NOMO-1 treated with DMSO at 0.1 percent for 48 hours (cell line): ENCODE results near the gene PAPSS2.

Experiments used
- DNase-seq: peaks from one replicate; lab custom pipeline; 2025; ENCODE audit not compliant: unreplicated experiment; lab: John Stamatoyannopoulos, UW

Gene PAPSS2

DNA sequence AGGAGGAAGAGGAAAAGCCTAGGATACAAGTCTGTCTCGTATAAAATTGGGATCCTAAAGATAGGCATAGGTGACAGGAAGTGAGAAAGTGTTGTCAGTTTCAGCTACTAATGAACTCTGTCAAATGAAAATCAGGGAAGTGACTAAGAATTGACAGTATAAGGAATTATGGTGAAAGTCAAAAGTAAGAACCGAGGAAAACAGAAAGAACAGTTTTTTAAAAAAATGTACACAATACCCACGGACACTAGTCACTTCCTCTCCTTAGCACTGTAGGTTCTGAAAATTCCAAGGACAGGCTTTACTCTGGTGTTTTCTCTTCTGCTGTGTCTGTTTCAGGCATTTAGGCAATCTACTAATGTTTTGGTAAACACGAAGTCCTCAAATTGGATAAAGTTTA, 116.1 kb downstream of the PAPSS2 start:
- peak; percentile 43 for DNase-seq

DNA sequence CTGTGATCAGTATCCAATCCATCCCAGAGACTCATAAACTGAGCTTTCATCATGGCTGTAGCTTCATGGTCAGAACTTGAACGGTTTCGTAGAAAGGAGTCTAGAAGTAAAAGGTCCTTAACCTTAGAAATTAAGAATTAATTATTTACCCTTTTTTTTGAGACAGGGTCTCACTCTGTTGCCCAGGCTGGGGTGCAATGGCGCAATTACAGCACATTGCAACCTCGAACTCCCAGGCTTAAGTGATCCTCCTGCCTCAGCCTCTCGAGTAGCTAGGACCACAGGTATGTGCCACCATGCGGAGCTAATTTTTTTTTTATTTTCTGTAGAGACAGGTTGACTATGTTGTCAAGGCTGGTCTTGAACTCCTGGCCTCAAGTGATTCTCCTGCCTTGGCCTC, 116.7 kb downstream of the PAPSS2 start:
- no peak for DNase-seq

DNA sequence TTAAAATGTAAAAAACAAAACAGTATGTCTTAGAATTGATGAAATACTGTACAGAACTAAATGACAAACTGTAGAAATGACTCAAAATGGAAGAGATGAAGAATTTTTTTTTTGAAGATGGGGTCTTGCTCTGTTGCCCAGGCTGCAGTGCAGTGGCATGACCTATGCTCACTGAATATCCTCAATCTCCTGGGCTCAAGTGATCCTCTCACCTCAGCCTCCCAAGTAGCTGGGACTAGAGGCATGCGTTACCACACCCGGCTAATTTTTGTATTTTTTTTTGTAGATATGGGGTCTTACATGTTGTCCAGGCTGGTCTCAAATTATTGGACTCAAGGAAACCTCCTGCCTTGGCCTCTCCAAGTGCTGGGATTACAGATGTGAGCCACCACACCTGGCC, 121.9 kb downstream of the PAPSS2 start:
- DNase-seq, result no peak

DNA sequence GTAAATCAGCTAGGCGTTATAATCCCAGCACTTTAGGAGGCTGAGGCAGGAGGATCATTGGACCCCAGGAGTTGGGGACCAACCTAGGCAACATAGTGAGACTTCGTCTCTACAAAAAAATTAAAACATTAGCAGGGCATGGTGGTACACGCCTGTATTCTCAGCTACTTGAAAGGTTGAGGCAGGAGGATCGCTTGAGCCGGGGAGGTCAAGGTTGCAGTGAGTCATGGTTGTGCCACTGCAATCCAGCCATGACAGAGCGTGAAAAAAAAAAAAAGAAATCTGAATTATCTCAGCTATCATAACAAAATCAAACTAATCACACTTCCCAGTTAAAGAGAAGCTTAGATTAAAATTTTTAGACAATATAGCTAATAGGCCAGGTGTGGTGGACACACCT, 123.0 kb downstream of the PAPSS2 start:
- no peak for DNase-seq

DNA sequence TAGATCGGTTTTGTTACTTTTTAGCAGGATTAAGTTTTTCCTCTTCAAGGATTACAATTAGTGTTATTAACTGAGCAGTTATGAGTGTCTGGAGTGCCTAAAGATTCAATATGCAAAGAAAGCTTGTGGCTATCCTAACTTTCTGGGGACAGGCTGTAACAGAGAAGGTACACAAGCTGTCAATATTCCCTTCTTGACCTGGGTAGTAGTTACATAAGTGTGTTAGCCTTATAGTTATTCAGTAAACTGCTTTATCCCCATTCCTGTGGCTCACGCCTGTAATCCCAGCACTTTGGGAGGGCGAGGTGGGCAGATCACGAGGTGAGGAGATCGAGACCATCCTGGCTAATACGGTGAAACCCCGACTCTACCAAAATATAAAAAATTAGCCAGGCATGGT, 126.7 kb downstream of the PAPSS2 start:
- DNase-seq, result no peak

DNA sequence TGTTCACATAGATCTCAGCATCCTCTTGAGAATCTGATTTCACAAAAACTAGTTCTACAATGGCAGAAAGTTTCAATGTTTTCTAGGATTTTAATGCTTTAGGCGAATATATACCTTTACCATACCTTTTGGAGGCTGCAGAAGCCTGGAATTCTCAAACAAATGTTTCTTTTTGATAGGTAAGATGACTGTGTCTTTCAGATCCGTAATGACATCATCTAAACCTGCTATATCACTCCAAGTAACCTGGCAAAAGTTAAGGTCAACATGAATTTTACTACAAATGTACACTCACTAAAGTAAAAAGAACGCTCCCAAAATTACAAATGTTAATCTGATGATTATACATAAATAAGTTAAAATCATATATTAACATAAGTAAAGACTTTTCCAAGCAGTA, 130.5 kb downstream of the PAPSS2 start:
- no peak for DNase-seq

DNA sequence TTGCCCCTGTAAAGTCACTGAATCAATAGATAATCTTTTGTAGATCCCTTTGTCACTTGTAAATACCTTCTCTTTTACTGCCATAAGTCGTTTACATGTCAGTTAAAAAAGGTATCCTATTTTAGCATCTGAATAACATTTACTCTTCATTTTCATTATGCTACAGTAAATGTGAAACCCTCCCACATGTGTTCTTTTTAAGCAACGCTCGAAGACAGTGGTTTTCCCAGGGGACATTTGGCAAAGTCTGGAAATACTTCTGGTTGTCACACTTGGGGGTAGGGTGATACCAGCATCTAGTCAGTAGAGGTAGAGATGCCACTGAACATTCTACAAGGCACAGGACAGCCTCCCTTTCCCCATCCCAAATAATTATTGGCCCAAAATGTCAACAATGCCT, 134.6 kb downstream of the PAPSS2 start:
- DNase-seq, result no peak
